Superior temporal gyrus (tissue), 1 donor: ENCODE data around the gene PIGM.
"Not testable (repeated sequence)": the region's sequence is repeated elsewhere in the genome, so short reads cannot be mapped to it uniquely, and the experiment has no call there.

ENCODE experiments used
- DNase-seq: peaks from one replicate; pipeline ENCODE4 v3.0.0-alpha.2; 2016; ENCODE audit errors: extremely low spot score

The PIGM gene

GRCh38 chr1:160061369-160062229 is 29.8 kb upstream of the PIGM start:
- DNase-seq: no peak

GRCh38 chr1:160058087-160058486 is 26.3 kb upstream of the PIGM start:
- peak; percentile 71 for DNase-seq

- no peak for DNase-seq
Measured at GRCh38 chr1:160056648-160057169, 24.9 kb upstream of the PIGM start.

GRCh38 chr1:160053548-160054365 is 22.0 kb upstream of the PIGM start:
- DNase-seq: no peak

GRCh38 chr1:160052936-160053335 is 21.1 kb upstream of the PIGM start:
- no peak for DNase-seq

GRCh38 chr1:160050619-160051018 is 18.8 kb upstream of the PIGM start:
- no peak for DNase-seq

GRCh38 chr1:160050182-160050581 is 18.4 kb upstream of the PIGM start:
- not testable (repeated sequence) for DNase-seq

- no peak for DNase-seq
Measured at GRCh38 chr1:160049101-160049500, 17.3 kb upstream of the PIGM start.

GRCh38 chr1:160048335-160048734 is 16.5 kb upstream of the PIGM start:
- DNase-seq: no peak

- DNase-seq: no peak
Measured at GRCh38 chr1:160047111-160047991, 15.6 kb upstream of the PIGM start.

GRCh38 chr1:160046494-160047110 is 14.8 kb upstream of the PIGM start:
- DNase-seq: peak; percentile 97

- no peak for DNase-seq
Measured at GRCh38 chr1:160045653-160046052, 13.9 kb upstream of the PIGM start.

- DNase-seq: no peak
Measured at GRCh38 chr1:160043543-160043942, 11.8 kb upstream of the PIGM start.

- no peak for DNase-seq
Measured at GRCh38 chr1:160040476-160040875, 8.7 kb upstream of the PIGM start.

- no peak for DNase-seq
Measured at GRCh38 chr1:160032165-160032820, 503 bp upstream of the PIGM start.

- DNase-seq: peak; percentile 38
Measured at GRCh38 chr1:160030657-160031364, 979 bp downstream of the PIGM start.

GRCh38 chr1:160028426-160028825 is 3.4 kb downstream of the PIGM start:
- peak; percentile 12 for DNase-seq

GRCh38 chr1:160025314-160025713 is 6.5 kb downstream of the PIGM start:
- DNase-seq: no peak

- peak; percentile 72 for DNase-seq
Measured at GRCh38 chr1:160024195-160024905, 7.4 kb downstream of the PIGM start.
